Parathyroid adenoma (tissue), 2 donors: Measurements from ENCODE around the gene JADE1.

Experiments used
- H2AFZ ChIP-seq: fragments of 300-600 bp; sonication (generic); one replicate; pipeline ENCODE4 v1.7.0; 2017; ENCODE audit warnings: antibody characterized with exemption, mild to moderate bottlenecking
- H3K27ac ChIP-seq: fragments of 300-600 bp; sonication (generic); one replicate; pipeline ENCODE4 v1.7.0; 2017
- H3K27me3 ChIP-seq: fragments of 300-600 bp; sonication (generic); one replicate; pipeline ENCODE4 v1.7.0; 2017; ENCODE audit warnings: low read length; ENCODE audit not compliant: control insufficient read depth, insufficient read depth
- H3K36me3 ChIP-seq: fragments of 300-600 bp; sonication (generic); one replicate; pipeline ENCODE4 v1.7.0; 2017; ENCODE audit warnings: low read length; ENCODE audit not compliant: control insufficient read depth, insufficient read depth
- H3K4me1 ChIP-seq: fragments of 300-600 bp; sonication (generic); one replicate; pipeline ENCODE4 v1.7.0; 2017; ENCODE audit warnings: control low read depth
- H3K4me2 ChIP-seq: fragments of 300-600 bp; sonication (generic); one replicate; pipeline ENCODE4 v1.7.0; 2017; ENCODE audit warnings: low read length
- H3K4me3 ChIP-seq: fragments of 300-600 bp; sonication (generic); one replicate; pipeline ENCODE4 v1.7.0; 2017; ENCODE audit warnings: low read depth, low read length
- H3K79me2 ChIP-seq: fragments of 300-600 bp; sonication (generic); one replicate; pipeline ENCODE4 v1.7.0; 2017; ENCODE audit warnings: control low read depth
- H3K9ac ChIP-seq: fragments of 300-600 bp; sonication (generic); one replicate; pipeline ENCODE4 v1.7.0; 2017; ENCODE audit warnings: mild to moderate bottlenecking
- H3K9me3 ChIP-seq: fragments of 300-600 bp; sonication (generic); one replicate; pipeline ENCODE4 v1.7.0; 2017; ENCODE audit warnings: low read length; ENCODE audit not compliant: control insufficient read depth
- TF ChIP-seq, protein P1 (sequence below): fragments of 300-600 bp; sonication (generic); IDR thresholded peaks from one replicate; pipeline ENCODE4 v1.7.0; 2017; ENCODE audit warnings: antibody characterized with exemption, mild to moderate bottlenecking
- donor health status: primary hyperparathyroidism.

JADE1 gene

DNA sequence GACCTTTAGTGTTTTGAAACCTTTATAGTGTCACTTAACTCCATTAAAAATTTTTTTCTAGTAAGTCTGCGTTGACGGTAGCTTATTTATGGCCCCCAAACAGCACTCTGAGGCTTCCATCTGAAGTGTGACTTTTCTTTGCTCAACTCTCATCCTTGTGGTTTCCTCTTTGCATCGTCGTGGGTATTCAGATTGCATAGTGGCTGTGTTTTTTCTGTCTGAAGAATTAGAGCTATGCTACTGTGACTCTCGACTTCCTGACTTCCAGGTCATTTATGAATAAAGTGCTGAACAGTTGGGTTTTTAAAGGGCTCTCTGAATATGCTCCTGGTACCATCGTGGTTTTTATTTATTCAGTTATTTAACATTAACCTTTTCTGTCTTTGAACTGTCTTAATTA lies 44.9 kb downstream of the JADE1 start:
- H3K4me2 ChIP-seq: no peak overlapping the region
- no peaks in the 10 kb centered on the region for H3K27me3 ChIP-seq
- H3K27ac ChIP-seq: no peak overlapping the region
- no peak overlapping the region for H2AFZ ChIP-seq
- no peaks in the 10 kb centered on the region for H3K36me3 ChIP-seq
- H3K4me3 ChIP-seq: no peak overlapping the region
- no peaks in the 10 kb centered on the region for H3K9me3 ChIP-seq
- TF ChIP-seq, protein P1, sequence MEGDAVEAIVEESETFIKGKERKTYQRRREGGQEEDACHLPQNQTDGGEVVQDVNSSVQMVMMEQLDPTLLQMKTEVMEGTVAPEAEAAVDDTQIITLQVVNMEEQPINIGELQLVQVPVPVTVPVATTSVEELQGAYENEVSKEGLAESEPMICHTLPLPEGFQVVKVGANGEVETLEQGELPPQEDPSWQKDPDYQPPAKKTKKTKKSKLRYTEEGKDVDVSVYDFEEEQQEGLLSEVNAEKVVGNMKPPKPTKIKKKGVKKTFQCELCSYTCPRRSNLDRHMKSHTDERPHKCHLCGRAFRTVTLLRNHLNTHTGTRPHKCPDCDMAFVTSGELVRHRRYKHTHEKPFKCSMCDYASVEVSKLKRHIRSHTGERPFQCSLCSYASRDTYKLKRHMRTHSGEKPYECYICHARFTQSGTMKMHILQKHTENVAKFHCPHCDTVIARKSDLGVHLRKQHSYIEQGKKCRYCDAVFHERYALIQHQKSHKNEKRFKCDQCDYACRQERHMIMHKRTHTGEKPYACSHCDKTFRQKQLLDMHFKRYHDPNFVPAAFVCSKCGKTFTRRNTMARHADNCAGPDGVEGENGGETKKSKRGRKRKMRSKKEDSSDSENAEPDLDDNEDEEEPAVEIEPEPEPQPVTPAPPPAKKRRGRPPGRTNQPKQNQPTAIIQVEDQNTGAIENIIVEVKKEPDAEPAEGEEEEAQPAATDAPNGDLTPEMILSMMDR: no peak
- no peak overlapping the region for H3K9ac ChIP-seq
- H3K79me2 ChIP-seq: no peaks in the 10 kb centered on the region
- no peaks in the 10 kb centered on the region for H3K4me1 ChIP-seq

DNA sequence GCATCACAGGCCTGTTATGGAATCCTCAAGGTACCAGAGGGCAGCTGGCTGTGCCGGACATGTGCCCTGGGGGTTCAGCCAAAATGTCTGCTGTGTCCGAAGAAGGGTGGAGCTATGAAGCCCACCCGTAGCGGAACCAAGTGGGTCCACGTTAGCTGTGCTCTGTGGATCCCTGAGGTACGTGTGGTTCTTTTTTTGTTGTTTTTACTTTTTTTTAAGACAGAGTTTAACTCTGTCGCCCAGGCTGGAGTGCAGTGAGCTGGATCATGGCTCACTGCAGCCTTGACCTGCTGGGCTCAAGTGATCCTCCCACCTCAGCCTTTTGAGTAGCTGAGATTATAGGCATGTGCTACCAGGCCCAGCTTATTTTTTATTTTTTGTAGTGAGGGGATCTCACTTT lies 46.1 kb downstream of the JADE1 start:
- Histone ChIP-seq H3K36me3 (no peaks in the 10 kb centered on the region), H2AFZ (no peak overlapping the region), H3K27me3 (no peaks in the 10 kb centered on the region), H3K79me2 (no peaks in the 10 kb centered on the region), H3K4me2 (no peak overlapping the region), H3K4me1 (no peaks in the 10 kb centered on the region), H3K9me3 (no peaks in the 10 kb centered on the region), H3K4me3 (no peak overlapping the region), H3K27ac (no peak overlapping the region), H3K9ac (no peak overlapping the region)
- TF ChIP-seq, protein P1: no peak

DNA sequence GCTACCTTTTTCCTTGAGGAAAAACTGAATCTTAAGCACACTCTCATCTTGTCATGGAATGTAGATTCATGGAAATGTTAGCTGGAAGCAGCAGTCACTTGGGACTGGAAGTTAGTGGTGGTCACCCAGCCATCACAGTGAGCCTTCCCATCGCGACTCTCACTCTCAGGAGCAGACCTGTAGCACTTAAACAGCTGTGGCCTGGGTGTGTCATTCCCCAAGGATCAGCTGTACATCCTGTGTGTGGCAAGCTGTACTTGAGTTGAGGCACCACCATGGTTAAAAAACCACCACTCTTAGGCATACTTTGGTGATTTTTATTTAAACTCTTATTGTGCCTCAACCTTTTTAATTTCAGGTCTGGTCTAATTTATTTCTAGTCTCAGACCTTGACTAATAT lies 46.7 kb downstream of the JADE1 start:
- Histone ChIP-seq H3K79me2 (no peaks in the 10 kb centered on the region), H3K36me3 (no peaks in the 10 kb centered on the region), H3K4me1 (no peaks in the 10 kb centered on the region), H3K27ac (no peak overlapping the region), H3K4me2 (no peak overlapping the region), H3K27me3 (no peaks in the 10 kb centered on the region), H3K9me3 (no peaks in the 10 kb centered on the region), H3K4me3 (no peak overlapping the region), H3K9ac (no peak overlapping the region), H2AFZ (no peak overlapping the region)
- TF ChIP-seq, protein P1: no peak

DNA sequence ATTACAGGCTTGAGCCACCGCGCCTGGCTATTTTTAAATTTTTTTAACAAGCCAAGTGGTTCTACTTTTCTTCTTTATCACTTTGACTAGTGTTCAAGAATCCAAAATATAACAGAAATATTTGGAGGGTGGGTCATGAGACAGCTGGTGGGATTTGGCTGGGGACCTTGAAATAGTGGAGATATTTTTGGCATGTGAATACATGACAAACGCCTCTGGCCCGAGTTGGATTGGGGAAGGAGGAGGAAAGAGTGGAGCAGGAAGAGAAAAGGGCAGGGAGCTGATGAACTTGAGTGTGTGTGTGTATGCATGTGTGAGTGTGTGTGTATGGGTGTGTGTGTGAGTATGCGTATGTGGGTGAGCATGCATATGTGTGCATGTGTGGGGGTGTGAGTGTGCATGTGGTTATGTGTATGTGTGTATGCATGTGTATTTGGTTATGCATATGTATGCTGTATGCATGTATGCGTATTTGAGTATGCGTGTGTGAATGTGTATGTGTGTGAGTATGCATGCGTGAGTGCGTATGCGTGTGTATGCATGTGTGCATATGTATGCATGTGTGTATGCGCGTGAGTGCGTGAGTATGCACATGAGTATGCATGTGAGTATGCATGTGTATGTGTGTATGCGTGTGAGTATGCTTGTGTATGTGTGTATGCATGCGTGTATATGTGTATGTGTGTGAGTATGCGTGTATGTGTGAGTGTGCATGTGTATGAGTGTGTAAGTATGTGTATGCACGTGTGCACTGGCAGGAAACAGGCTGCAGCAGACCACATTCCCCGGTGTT lies 49.6 kb downstream of the JADE1 start:
- Histone ChIP-seq H3K36me3 (no peaks in the 10 kb centered on the region), H3K27ac (no peak overlapping the region), H2AFZ (no peak overlapping the region), H3K79me2 (no peaks in the 10 kb centered on the region), H3K4me1 (no peaks in the 10 kb centered on the region), H3K27me3 (no peaks in the 10 kb centered on the region), H3K4me3 (no peak overlapping the region), H3K4me2 (no peak overlapping the region), H3K9ac (no peak overlapping the region), H3K9me3 (no peaks in the 10 kb centered on the region)
- TF ChIP-seq, protein P1: no peak
